ENCODE measurements around the gene MAMDC4.

GRCh38 chr9:136837146-136837855 lies 14.8 kb upstream of the MAMDC4 start:
- TF ChIP-seq SUZ12 (IDR thresholded peaks at IDR 0.05) (no peak), HDGF (IDR thresholded peaks at IDR 0.05; ENCODE audit: borderline replicate concordance) (no peak), ELF4 (IDR thresholded peaks at IDR 0.05) (no peak), ZNF384 (IDR thresholded peaks at IDR 0.05) (no peak), PKNOX1 (IDR thresholded peaks at IDR 0.05) (no peak), FOXM1 (IDR thresholded peaks at IDR 0.05; ENCODE audit: borderline replicate concordance) (no peak), TARDBP (IDR thresholded peaks at IDR 0.05) (no peak), SP1 (IDR thresholded peaks at IDR 0.05) (no peak), CTBP1 (IDR thresholded peaks at IDR 0.05; ENCODE audit: borderline replicate concordance) (no peak), L3MBTL2 (conservative IDR thresholded peaks at IDR 0.05) (no peak), BHLHE40 (IDR thresholded peaks at IDR 0.05; ENCODE audit: borderline replicate concordance) (no peak)
